Tibial nerve (tissue), 4 donors: ENCODE measurements around the gene PES1. TPM values are rescaled to one million over a fixed set of nuclear protein-coding genes. Genes with fewer than 3 reads are reported as not detected.
A peak's percentile ranks its signal among the peaks of the same experiment; 100 is the strongest.

Experiments
- DNase-seq, 2 donors: peaks; one replicate each; pipeline ENCODE4 v3.0.0-alpha.2; 2019; ENCODE audit warnings: low spot score in 2 of 2
- H3K27ac ChIP-seq, 4 donors: fragments of 200-600 bp; sonication (generic) in 3 of 4; one replicate each; pipeline ENCODE4 v1.5.1; 2017 to 2019; ENCODE audit warnings: mild to moderate bottlenecking in 1 of 4
- H3K27me3 ChIP-seq, 2 donors: fragments of 200-600 bp; sonication (generic) in 1 of 2; one replicate each; pipeline versions ENCODE4 v1.5.1 to v1.6.0; 2017 to 2019
- H3K36me3 ChIP-seq, 3 donors: fragments of 200-600 bp; sonication (generic); one replicate each; pipeline ENCODE4 v1.5.1; 2018 to 2019
- H3K4me1 ChIP-seq, 4 donors: fragments of 200-600 bp; sonication (generic) in 3 of 4; one replicate each; pipeline ENCODE4 v1.5.1; 2017 to 2019
- H3K4me3 ChIP-seq, 4 donors: fragments of 200-600 bp; sonication (generic) in 3 of 4; one replicate each; pipeline ENCODE4 v1.5.1; 2017 to 2019; ENCODE audit warnings: mild to moderate bottlenecking in 1 of 4, moderate library complexity in 1 of 4
- H3K9me3 ChIP-seq, 4 donors: fragments of 200-600 bp; sonication (generic) in 3 of 4; one replicate each; pipeline ENCODE4 v1.5.1; 2017 to 2019
- CTCF ChIP-seq, 5 experiments: fragments of 200-600 bp in 3 of 5; fragments of 450-650 bp in 2 of 5; sonication (generic) in 3 of 5; IDR thresholded peaks; one replicate each; pipeline ENCODE4 v1.5.1; 2016 to 2019; ENCODE audit warnings: antibody characterized with exemption in 5 of 5, mild to moderate bottlenecking in 3 of 5, moderate library complexity in 2 of 5
- EP300 ChIP-seq, 2 donors: sonication (generic); formaldehyde crosslinking; IDR thresholded peaks; one replicate each; pipeline ENCODE4 v1.6.1; 2017; ENCODE audit warnings: antibody characterized with exemption in 2 of 2, mild to moderate bottlenecking in 1 of 2
- POLR2A ChIP-seq, 2 donors: fragments of 450-650 bp; IDR thresholded peaks; one replicate each; pipeline ENCODE4 v1.6.1; 2017; ENCODE audit warnings: antibody characterized with exemption in 2 of 2, mild to moderate bottlenecking in 2 of 2, moderate library complexity in 2 of 2
- WGBS, 2 donors: methylation state at CpG; one replicate each; pipeline ENCODE4 v1.1.5; 2018; 5-methylcytosine and 5-hydroxymethylcytosine counted together
- total RNA-seq, 4 donors: library from RNA; depleted of rRNA; stranded (reverse); fragments of >200 nt; gene quantifications; one replicate each; pipeline ENCODE4 v1.1.0, GENCODE V29; 2016

The PES1 gene
- total RNA-seq, 4 donors from 2014 or later, result 53.9 to 74.7 (median 70.3) TPM

- H3K36me3 ChIP-seq, result peaks cover 10 to 57% (median 26%) of the 10 kb centered on the region in 3 donors
- no peak for DNase-seq
- H3K4me3 ChIP-seq, result no peak overlapping the region
- peaks cover 0 to 53% (median 9%) of the 10 kb centered on the region in 4 donors for H3K4me1 ChIP-seq
- no peaks in the 10 kb centered on the region for H3K27me3 ChIP-seq
- H3K9me3 ChIP-seq, result no peaks in the 10 kb centered on the region
- TF ChIP-seq POLR2A (IDR thresholded peaks at IDR 0.05) (no peak), CTCF (IDR thresholded peaks at IDR 0.05) (no peak), EP300 (IDR thresholded peaks at IDR 0.05) (no peak)
- WGBS, 2 donors, result 43 to 62% methylated on average over 15 of the region's 15 CpGs
- peak overlapping the region; percentile 60 to 93 (median 77) for H3K27ac ChIP-seq
Observed at GRCh38 chr22:30575859-30576258, 15.9 kb downstream of the PES1 start.

- H3K4me1 ChIP-seq, result peaks cover 0 to 56% (median 9%) of the 10 kb centered on the region in 4 donors
- peak overlapping the region; percentile 60 to 93 (median 77) for H3K27ac ChIP-seq
- peak overlapping the region in 3 of 4 donors; percentile 17 to 54 (median 25) for H3K4me3 ChIP-seq
- DNase-seq, result peak in 1 of 2 donors; percentile 8
- peaks cover 8 to 50% (median 18%) of the 10 kb centered on the region in 3 donors for H3K36me3 ChIP-seq
- H3K27me3 ChIP-seq, result no peaks in the 10 kb centered on the region
- 19 to 32% methylated on average over 6 to 10 of the region's 12 CpGs for WGBS, 2 donors
- no peaks in the 10 kb centered on the region for H3K9me3 ChIP-seq
- TF ChIP-seq CTCF (IDR thresholded peaks at IDR 0.05) (peak in 1 of 5 experiments; percentile 19), EP300 (IDR thresholded peaks at IDR 0.05) (peak; percentile 51 to 85), POLR2A (IDR thresholded peaks at IDR 0.05) (no peak)
Observed at GRCh38 chr22:30574997-30575671, 16.6 kb downstream of the PES1 start.

- DNase-seq, result no peak
- peak within 1 kb of the TSS; percentile 81 to 94 (median 88) for H3K27ac ChIP-seq
- 8 to 20% methylated on average over 3 to 20 of the region's 75 CpGs for WGBS, 2 donors
- peaks cover under 1 to 42% (median 11%) of the 10 kb centered on the region in 3 donors for H3K36me3 ChIP-seq
- peak within 1 kb of the TSS; percentile 21 to 54 (median 32) for H3K4me3 ChIP-seq
- peaks cover 0 to 56% (median 9%) of the 10 kb centered on the region in 4 donors for H3K4me1 ChIP-seq
- H3K9me3 ChIP-seq, result no peaks in the 10 kb centered on the region
- H3K27me3 ChIP-seq, result no peaks in the 10 kb centered on the region
- TF ChIP-seq CTCF (IDR thresholded peaks at IDR 0.05) (no peak), POLR2A (IDR thresholded peaks at IDR 0.05) (no peak), EP300 (IDR thresholded peaks at IDR 0.05) (no peak)
Observed at GRCh38 chr22:30574095-30574981, 17.4 kb downstream of the PES1 start, which contains the start of gene GAL3ST1. Gene GAL3ST1, minus strand, starts transcription at chr22:30574665. Its CDS starts 17,273 bp downstream, at chr22:30557392.

GRCh38 chr22:30573594-30574094 is 18.1 kb downstream of the PES1 start:
- Histone ChIP-seq H3K36me3 (peaks cover 0 to 35% (median 6%) of the 10 kb centered on the region in 3 donors), H3K9me3 (no peaks in the 10 kb centered on the region), H3K4me1 (peaks cover 0 to 56% (median 9%) of the 10 kb centered on the region in 4 donors), H3K27me3 (no peaks in the 10 kb centered on the region), H3K27ac (peak overlapping the region; percentile 81 to 94 (median 88)), H3K4me3 (peak overlapping the region; percentile 13 to 54 (median 30))
- DNase-seq, result no peak
- WGBS, 2 donors, result 32 to 51% methylated on average over 4 to 7 of the region's 7 CpGs
- no peak for TF ChIP-seq CTCF (IDR thresholded peaks at IDR 0.05)
- TF ChIP-seq EP300 (IDR thresholded peaks at IDR 0.05), result no peak
- TF ChIP-seq POLR2A (IDR thresholded peaks at IDR 0.05), result no peak
